ENCODE data around the gene P2RX6. TPM values are rescaled to one million over a fixed set of nuclear protein-coding genes. Genes with fewer than 3 reads are reported as not detected.

Gene P2RX6
- total and polyA plus RNA-seq, 2 experiments from 2014 or later: not detected

DNA sequence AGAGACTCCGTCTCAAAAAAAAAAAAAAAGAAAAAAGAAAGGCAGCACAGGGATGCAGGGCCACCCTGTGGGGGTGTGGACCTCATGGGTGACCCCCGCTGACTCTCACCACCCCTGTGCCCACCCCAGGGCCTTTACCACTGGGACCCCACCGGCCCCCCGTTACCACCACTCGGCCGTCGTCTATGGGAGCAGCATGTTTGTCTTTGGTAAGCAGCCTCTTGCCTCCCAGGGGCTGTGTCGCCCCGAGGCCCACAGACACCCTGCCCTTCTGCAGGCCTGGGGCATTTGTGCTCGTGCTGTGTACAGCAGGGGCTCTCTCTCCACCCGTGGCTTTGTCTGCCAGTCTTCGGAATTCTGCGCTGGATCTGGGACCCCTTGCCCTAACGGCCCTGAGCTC, 27.6 kb upstream of the P2RX6 start:
- Histone ChIP-seq H4K20me1 (replicated peaks; ENCODE audit: insufficient read depth) (no peaks in the 10 kb centered on the region), H3K27ac (ENCODE audit: low read depth) (no peak overlapping the region), H3F3A (replicated peaks; ENCODE audit: low read depth) (no peaks in the 10 kb centered on the region), H3K36me3 (ENCODE audit: insufficient read depth) (no peaks in the 10 kb centered on the region), H3K79me2 (replicated peaks; ENCODE audit: insufficient read depth) (no peaks in the 10 kb centered on the region), H3K27me3 (ENCODE audit: insufficient read depth) (no peaks in the 10 kb centered on the region), H3K4me1 (ENCODE audit: insufficient read depth) (no peaks in the 10 kb centered on the region), H3K4me3 (no peak overlapping the region), H3K4me2 (no peak overlapping the region), H3K9me2 (ENCODE audit: insufficient read depth) (no peaks in the 10 kb centered on the region), H2AFZ (no peak overlapping the region)
- Mint-ChIP-seq H3K27ac (no peak overlapping the region), H3K36me3 (ENCODE audit: low read depth) (peaks cover 6% of the 10 kb centered on the region; the same call in 1 of the 3 replicates), H3K9me3 (no peaks in the 10 kb centered on the region), H3K4me3 (no peak overlapping the region), H3K27me3 (ENCODE audit: insufficient read depth, low read depth, poor library complexity) (peaks cover 5% of the 10 kb centered on the region), H3K4me1 (no peaks in the 10 kb centered on the region; the same call in 2 of the 3 replicates)
- no peak for DNase-seq (ENCODE audit: low spot score)
- TF ChIP-seq STAT1 (IDR thresholded peaks at IDR 0.05; ENCODE audit: unreplicated experiment): no peak
- TF ChIP-seq, protein P1, sequence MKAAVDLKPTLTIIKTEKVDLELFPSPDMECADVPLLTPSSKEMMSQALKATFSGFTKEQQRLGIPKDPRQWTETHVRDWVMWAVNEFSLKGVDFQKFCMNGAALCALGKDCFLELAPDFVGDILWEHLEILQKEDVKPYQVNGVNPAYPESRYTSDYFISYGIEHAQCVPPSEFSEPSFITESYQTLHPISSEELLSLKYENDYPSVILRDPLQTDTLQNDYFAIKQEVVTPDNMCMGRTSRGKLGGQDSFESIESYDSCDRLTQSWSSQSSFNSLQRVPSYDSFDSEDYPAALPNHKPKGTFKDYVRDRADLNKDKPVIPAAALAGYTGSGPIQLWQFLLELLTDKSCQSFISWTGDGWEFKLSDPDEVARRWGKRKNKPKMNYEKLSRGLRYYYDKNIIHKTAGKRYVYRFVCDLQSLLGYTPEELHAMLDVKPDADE (IDR thresholded peaks at IDR 0.05): no peak
- no peak for TF ChIP-seq EZH2 (IDR thresholded peaks at IDR 0.05; ENCODE audit: low read depth, unreplicated experiment)
- TF ChIP-seq POLR2AphosphoS5 (IDR thresholded peaks at IDR 0.05; ENCODE audit: low read depth): no peak
- no peak for ATAC-seq

DNA sequence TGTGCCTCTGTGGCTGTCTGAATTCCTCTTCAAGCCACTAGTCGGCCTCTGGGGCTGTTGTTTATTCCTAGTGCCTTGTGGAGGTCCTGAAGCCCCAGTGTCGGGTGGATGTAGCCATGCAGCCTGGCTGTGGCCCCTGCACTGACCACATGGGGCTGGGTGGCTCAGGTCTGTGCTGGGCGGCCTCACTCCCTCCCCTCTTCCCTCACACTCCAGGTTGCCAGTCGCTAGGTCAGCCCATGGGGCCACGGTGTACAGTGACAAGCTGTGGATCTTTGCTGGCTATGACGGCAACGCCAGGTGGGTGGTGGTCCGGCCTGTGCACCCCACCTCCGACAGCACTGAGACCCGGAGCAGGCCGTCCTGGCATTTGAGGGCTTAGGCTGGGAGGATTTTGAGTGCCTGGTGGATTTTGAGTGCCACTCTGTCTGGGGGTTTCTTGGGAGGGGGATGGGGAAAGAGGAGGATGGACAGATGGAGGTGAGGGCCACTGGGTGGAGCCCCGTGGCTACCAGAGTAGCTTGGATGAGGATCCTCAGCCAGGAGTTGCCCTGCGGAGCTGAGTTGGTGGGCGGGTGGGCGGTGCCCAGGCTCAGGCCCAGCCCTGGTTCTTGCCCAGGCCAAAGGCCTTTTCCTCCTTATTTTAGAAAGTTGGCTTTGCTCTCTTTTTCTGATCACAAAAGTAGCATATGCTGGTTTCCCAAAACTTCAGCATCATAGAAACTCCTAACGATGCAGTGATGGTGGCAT, 26.2 kb upstream of the P2RX6 start:
- TF ChIP-seq, protein P1 (IDR thresholded peaks at IDR 0.05): no peak
- TF ChIP-seq, protein P2, sequence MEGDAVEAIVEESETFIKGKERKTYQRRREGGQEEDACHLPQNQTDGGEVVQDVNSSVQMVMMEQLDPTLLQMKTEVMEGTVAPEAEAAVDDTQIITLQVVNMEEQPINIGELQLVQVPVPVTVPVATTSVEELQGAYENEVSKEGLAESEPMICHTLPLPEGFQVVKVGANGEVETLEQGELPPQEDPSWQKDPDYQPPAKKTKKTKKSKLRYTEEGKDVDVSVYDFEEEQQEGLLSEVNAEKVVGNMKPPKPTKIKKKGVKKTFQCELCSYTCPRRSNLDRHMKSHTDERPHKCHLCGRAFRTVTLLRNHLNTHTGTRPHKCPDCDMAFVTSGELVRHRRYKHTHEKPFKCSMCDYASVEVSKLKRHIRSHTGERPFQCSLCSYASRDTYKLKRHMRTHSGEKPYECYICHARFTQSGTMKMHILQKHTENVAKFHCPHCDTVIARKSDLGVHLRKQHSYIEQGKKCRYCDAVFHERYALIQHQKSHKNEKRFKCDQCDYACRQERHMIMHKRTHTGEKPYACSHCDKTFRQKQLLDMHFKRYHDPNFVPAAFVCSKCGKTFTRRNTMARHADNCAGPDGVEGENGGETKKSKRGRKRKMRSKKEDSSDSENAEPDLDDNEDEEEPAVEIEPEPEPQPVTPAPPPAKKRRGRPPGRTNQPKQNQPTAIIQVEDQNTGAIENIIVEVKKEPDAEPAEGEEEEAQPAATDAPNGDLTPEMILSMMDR (conservative IDR thresholded peaks at IDR 0.05; ENCODE audit: low read depth in 2 of 2): 0 out of 4 replicates have a peak, but pooled peaks of 1 of the 2 experiments have one; percentile 13
- no peak overlapping the region for H3K27ac Mint-ChIP-seq
- H3F3A ChIP-seq (replicated peaks; ENCODE audit: low read depth): no peaks in the 10 kb centered on the region
- no peaks in the 10 kb centered on the region for H3K79me2 ChIP-seq (replicated peaks; ENCODE audit: insufficient read depth)
- H3K4me2 ChIP-seq: no peak overlapping the region
- H3K36me3 ChIP-seq (ENCODE audit: insufficient read depth): no peaks in the 10 kb centered on the region
- no peaks in the 10 kb centered on the region for H4K20me1 ChIP-seq (replicated peaks; ENCODE audit: insufficient read depth)
- ATAC-seq (peak; percentile 78), DNase-seq (ENCODE audit: low spot score) (peak; percentile 39)
- no peak overlapping the region for H2AFZ ChIP-seq
- H3K9me3 Mint-ChIP-seq: no peaks in the 10 kb centered on the region
- H3K4me3 ChIP-seq: no peak overlapping the region
- H3K4me3 Mint-ChIP-seq: no peak overlapping the region
- no peak overlapping the region for H3K27ac ChIP-seq (ENCODE audit: low read depth)
- no peaks in the 10 kb centered on the region for H3K27me3 ChIP-seq (ENCODE audit: insufficient read depth)
- H3K4me1 Mint-ChIP-seq: no peaks in the 10 kb centered on the region; the same call in 2 of the 3 replicates
- no peaks in the 10 kb centered on the region for H3K4me1 ChIP-seq (ENCODE audit: insufficient read depth)
- H3K27me3 Mint-ChIP-seq (ENCODE audit: insufficient read depth, low read depth, poor library complexity): peaks cover 1% of the 10 kb centered on the region
- H3K9me2 ChIP-seq (ENCODE audit: insufficient read depth): no peaks in the 10 kb centered on the region
- peaks cover 6% of the 10 kb centered on the region; the same call in 1 of the 3 replicates for H3K36me3 Mint-ChIP-seq (ENCODE audit: low read depth)
